ENCODE results near the gene SEZ6.

GRCh38 chr17:29032013-29032856 is 26.4 kb upstream of the SEZ6 start:
- TF ChIP-seq CTCF (IDR thresholded peaks at IDR 0.05) (no peak), POLR2A (IDR thresholded peaks at IDR 0.05) (no peak), POLR2AphosphoS5 (IDR thresholded peaks at IDR 0.05) (no peak)
